ENCODE data around the gene CEBPG. TPM values are rescaled to one million over a fixed set of nuclear protein-coding genes. Genes with fewer than 3 reads are reported as not detected.

CEBPG gene
- total RNA-seq, 2 donors from 2014 or later = 70.1 to 73.2 TPM

GRCh38 chr19:33428627-33429125, 55.2 kb downstream of the CEBPG start:
- intact Hi-C loops (cut with DNase I, micrococcal nuclease) = no loop called here
- no peak for ATAC-seq
- DNase-seq = peak in 1 of 2 donors; percentile 5

GRCh38 chr19:33429891-33430673, 56.6 kb downstream of the CEBPG start:
- intact Hi-C loops (cut with DNase I, micrococcal nuclease) = loop anchor here (5.0 kb wide), 2 partner anchors 337 to 342 kb away; no protein-coding TSS in a partner anchor
- DNase-seq = no peak
- no peak for ATAC-seq

DNA sequence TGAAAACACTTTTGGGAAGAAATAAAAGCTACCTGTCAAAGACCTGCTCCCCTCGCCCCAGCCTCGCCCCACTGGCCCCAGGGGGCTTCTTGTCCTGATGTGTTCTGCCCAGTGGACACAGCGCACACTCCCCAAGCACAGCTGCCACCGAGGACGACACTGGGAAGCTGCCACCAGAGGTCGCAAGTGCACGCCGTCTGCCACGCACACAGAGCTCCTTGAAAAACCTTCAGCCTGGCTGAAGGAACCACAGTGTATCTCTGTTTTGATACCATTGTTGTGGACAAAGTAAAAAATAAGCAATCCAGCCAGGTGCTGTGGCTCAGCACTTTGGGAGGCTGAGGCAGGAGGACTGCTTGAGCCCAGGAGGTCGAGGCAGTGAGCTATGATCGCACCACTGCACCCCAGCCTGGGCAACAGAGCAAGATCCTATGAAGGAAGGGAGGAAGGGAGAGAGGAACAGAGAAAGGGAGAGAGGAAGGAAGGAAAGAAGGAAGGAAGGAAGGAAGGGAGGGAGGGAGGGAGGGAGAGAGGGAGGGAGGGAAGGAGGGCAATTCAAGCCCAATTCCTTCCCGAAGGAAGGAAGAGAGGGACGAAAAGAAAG, 57.3 kb downstream of the CEBPG start:
- ATAC-seq = peak; percentile 94
- intact Hi-C loops (cut with DNase I, micrococcal nuclease) = loop anchor here (5.0 kb wide), 2 partner anchors 337 to 342 kb away; no protein-coding TSS in a partner anchor

GRCh38 chr19:33432015-33432414, 58.5 kb downstream of the CEBPG start:
- no peak for DNase-seq
- no peak for ATAC-seq
- intact Hi-C loops (cut with DNase I, micrococcal nuclease) = loop anchor here (5.0 kb wide), 2 partner anchors 335 to 340 kb away; no protein-coding TSS in a partner anchor

More for the DNA sequence above, 57.3 kb downstream of the CEBPG start:
- DNase-seq = peak in 1 of 2 donors; percentile 80

Other genes starting within 250 kb of the CEBPG start
- not detected for gene WDR88, start 241.6 kb upstream of the CEBPG start, total RNA-seq
- 10 to 100 TPM in 1 of 2 donors, 1 to 10 TPM in 1; 7.2 to 12.4 TPM for gene LRP3, start 179.4 kb upstream of the CEBPG start, total RNA-seq
- under 1 TPM in 1 of 2 donors, not detected in 1; 0.22 TPM for gene SLC7A10, start 147.9 kb upstream of the CEBPG start, total RNA-seq
- 10 to 100 TPM; 70.6 to 73.5 TPM for gene CEBPA, start 71.2 kb upstream of the CEBPG start, total RNA-seq
- gene PEPD, start 148.1 kb downstream of the CEBPG start, total RNA-seq = 10 to 100 TPM; 35.7 to 86.1 TPM
- not detected for gene CHST8, start 248.2 kb downstream of the CEBPG start, total RNA-seq

All from left colon (tissue), 2 donors.